HEK293T (cell line): ENCODE data around the gene MYO18A.

Experiments used
- FOXA1 ChIP-seq: fragments of 450-650 bp; IDR thresholded peaks from 2 replicates; pipeline ENCODE4 v1.6.1; 2016; ENCODE audit warnings: mild to moderate bottlenecking
- HDGF ChIP-seq: fragments of 450-650 bp; IDR thresholded peaks from 2 replicates; pipeline ENCODE4 v1.6.1; 2017; ENCODE audit warnings: antibody characterized with exemption, borderline replicate concordance
- SP1 ChIP-seq: fragments of 450-650 bp; IDR thresholded peaks from 2 replicates; pipeline ENCODE4 v1.6.1; 2017

DNA sequence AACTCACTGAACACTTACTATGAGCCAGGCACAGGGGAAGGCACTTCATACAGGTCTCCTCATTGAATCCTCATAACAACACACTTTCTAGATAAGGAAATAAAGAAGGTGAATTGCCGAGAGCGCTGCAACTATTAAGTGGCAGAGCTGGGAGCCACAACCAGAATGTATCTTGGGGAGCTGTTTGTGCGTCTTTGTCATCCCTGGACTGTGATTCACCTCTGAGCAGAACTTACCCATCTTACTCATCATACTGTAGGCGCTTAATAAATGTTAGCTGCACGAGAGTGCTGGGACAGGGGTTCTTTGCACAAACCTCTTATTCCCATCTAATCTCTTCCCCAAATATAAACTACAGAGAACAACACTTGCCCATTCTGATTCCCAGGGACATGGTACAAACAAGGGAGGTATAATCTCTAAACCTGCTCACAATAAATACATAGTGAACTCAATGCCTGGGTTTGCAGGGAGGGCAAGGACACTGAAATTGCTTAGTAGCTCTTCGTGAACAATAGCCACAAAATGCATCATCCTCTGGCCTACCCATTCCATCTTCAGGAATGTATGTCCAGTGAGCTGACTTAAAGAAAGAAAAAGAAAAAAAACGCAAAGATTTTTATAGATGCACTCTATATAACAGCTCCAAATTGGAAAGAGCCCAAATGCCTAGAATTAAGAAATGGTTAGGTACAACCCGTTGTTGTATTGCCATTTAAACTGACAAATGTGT is 43.0 kb downstream of the MYO18A start:
- TF ChIP-seq SP1 = no peak
- TF ChIP-seq FOXA1 = no peak
- no peak for TF ChIP-seq HDGF
